Ishikawa (cell line): ENCODE data around the gene NPAS1.

ENCODE experiments used
- CEBPB ChIP-seq: IDR thresholded peaks from 2 replicates; pipeline ENCODE4 v1.6.1; 2012
- CREB1 ChIP-seq: IDR thresholded peaks from 2 replicates; pipeline ENCODE4 v1.6.1; 2012; ENCODE audit warnings: low read depth
- EGR1 ChIP-seq: IDR thresholded peaks from 2 replicates; pipeline ENCODE4 v1.6.1; 2012
- EP300 ChIP-seq: IDR thresholded peaks from 2 replicates; pipeline ENCODE4 v1.6.1; 2012; ENCODE audit warnings: borderline replicate concordance
- FOXM1 ChIP-seq: IDR thresholded peaks from 2 replicates; pipeline ENCODE4 v1.6.1; 2012; ENCODE audit warnings: low read depth, borderline replicate concordance
- NFIC ChIP-seq: IDR thresholded peaks from 2 replicates; pipeline ENCODE4 v1.6.1; 2012
- RAD21 ChIP-seq: IDR thresholded peaks from 2 replicates; pipeline ENCODE4 v1.6.1; 2012; ENCODE audit warnings: low read depth
- TAF1 ChIP-seq: IDR thresholded peaks from 2 replicates; pipeline ENCODE4 v1.6.1; 2012; ENCODE audit warnings: low read depth, mild to moderate bottlenecking
- TCF12 ChIP-seq: IDR thresholded peaks from 2 replicates; pipeline ENCODE4 v1.6.1; 2012; ENCODE audit warnings: low read depth
- TEAD4 ChIP-seq: IDR thresholded peaks from 2 replicates; pipeline ENCODE4 v1.6.1; 2012
- YY1 ChIP-seq: IDR thresholded peaks from 2 replicates; pipeline ENCODE4 v1.6.1; 2012; ENCODE audit warnings: low read depth
- ZBTB7A ChIP-seq: IDR thresholded peaks from 2 replicates; pipeline ENCODE4 v1.6.1; 2012; ENCODE audit warnings: low read depth
- TF ChIP-seq, protein P1 (sequence below): IDR thresholded peaks from 2 replicates; pipeline ENCODE4 v1.6.1; 2012
- TF ChIP-seq, protein P2 (sequence below): IDR thresholded peaks from 2 replicates; pipeline ENCODE4 v1.6.1; 2012
- TF ChIP-seq, protein P3 (sequence below): IDR thresholded peaks from 2 replicates; pipeline ENCODE4 v1.6.1; 2012; ENCODE audit warnings: low read depth, mild to moderate bottlenecking

Gene NPAS1

GRCh38 chr19:47012617-47013016 lies 7.0 kb upstream of the NPAS1 start:
- TF ChIP-seq CREB1 (no peak), TAF1 (no peak), NFIC (no peak), TCF12 (no peak), RAD21 (no peak), ZBTB7A (no peak), CEBPB (no peak), EP300 (no peak), EGR1 (no peak), YY1 (no peak), FOXM1 (no peak), TEAD4 (no peak)
- TF ChIP-seq, protein P1, sequence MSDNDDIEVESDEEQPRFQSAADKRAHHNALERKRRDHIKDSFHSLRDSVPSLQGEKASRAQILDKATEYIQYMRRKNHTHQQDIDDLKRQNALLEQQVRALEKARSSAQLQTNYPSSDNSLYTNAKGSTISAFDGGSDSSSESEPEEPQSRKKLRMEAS: no peak
- TF ChIP-seq, protein P2, sequence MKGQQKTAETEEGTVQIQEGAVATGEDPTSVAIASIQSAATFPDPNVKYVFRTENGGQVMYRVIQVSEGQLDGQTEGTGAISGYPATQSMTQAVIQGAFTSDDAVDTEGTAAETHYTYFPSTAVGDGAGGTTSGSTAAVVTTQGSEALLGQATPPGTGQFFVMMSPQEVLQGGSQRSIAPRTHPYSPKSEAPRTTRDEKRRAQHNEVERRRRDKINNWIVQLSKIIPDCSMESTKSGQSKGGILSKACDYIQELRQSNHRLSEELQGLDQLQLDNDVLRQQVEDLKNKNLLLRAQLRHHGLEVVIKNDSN: no peak
- TF ChIP-seq, protein P3, sequence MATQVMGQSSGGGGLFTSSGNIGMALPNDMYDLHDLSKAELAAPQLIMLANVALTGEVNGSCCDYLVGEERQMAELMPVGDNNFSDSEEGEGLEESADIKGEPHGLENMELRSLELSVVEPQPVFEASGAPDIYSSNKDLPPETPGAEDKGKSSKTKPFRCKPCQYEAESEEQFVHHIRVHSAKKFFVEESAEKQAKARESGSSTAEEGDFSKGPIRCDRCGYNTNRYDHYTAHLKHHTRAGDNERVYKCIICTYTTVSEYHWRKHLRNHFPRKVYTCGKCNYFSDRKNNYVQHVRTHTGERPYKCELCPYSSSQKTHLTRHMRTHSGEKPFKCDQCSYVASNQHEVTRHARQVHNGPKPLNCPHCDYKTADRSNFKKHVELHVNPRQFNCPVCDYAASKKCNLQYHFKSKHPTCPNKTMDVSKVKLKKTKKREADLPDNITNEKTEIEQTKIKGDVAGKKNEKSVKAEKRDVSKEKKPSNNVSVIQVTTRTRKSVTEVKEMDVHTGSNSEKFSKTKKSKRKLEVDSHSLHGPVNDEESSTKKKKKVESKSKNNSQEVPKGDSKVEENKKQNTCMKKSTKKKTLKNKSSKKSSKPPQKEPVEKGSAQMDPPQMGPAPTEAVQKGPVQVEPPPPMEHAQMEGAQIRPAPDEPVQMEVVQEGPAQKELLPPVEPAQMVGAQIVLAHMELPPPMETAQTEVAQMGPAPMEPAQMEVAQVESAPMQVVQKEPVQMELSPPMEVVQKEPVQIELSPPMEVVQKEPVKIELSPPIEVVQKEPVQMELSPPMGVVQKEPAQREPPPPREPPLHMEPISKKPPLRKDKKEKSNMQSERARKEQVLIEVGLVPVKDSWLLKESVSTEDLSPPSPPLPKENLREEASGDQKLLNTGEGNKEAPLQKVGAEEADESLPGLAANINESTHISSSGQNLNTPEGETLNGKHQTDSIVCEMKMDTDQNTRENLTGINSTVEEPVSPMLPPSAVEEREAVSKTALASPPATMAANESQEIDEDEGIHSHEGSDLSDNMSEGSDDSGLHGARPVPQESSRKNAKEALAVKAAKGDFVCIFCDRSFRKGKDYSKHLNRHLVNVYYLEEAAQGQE: no peak

DNA sequence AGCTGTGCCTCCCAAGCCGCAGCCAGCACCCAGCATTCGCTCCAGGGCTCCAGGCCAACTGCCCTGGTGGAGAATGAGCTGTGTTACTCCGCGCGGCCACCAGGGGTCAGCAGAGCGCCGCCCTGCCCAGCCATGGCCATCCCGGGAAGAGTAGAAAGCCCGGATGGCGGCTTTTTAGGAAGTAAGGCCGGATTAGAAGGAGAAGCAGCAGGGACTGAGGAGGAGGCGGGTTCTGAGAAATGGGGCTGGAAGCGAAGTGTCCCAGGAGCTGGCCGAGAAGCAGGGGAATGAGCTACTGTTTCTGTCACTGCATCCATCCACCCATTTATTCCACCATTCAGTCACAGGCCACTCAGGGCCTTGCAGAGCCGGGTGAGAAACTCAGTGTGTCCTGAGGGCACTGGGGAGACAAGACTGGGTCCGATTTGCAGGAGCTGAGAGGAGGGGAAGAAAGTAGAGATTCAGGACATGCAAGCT lies 6.6 kb upstream of the NPAS1 start:
- TF ChIP-seq CREB1 (no peak), FOXM1 (no peak), EGR1 (no peak), TEAD4 (no peak), EP300 (no peak), NFIC (0 out of 2 replicates have a peak, but pooled peaks have one; percentile 39), TCF12 (peak; percentile 40; the same call in 1 of the 2 replicates), TAF1 (no peak), RAD21 (peak; percentile 97), CEBPB (no peak), ZBTB7A (no peak), YY1 (peak; percentile 68)
- TF ChIP-seq, protein P2: no peak
- TF ChIP-seq, protein P3: no peak
- TF ChIP-seq, protein P1: 0 out of 2 replicates have a peak, but pooled peaks have one; percentile 28

DNA sequence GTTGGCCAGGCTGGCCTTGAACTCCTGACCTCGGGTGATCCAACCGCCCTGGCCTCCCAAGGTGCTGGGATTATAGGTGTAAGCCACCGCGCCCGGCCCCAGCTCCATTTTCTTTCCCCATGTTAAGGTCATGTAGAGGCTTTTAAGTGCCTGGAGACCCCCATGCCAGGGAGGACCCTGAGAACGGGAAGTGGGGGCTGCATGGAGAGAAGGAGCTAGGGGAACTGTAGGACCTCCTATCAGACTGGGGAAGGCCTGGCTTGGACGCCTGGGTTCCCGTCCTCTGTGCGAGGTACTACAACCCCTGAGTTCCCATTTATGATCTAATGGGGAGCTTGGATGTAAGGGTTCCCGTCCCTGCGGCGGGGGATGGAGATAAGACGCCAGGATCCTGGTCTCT lies 714 bp upstream of the NPAS1 start:
- no peak for TF ChIP-seq TAF1
- TF ChIP-seq FOXM1: no peak
- no peak for TF ChIP-seq EGR1
- TF ChIP-seq TEAD4: no peak
- TF ChIP-seq YY1: no peak
- no peak for TF ChIP-seq ZBTB7A
- TF ChIP-seq, protein P3: no peak
- no peak for TF ChIP-seq CREB1
- no peak for TF ChIP-seq TCF12
- TF ChIP-seq, protein P1: no peak
- TF ChIP-seq, protein P2: no peak
- no peak for TF ChIP-seq CEBPB
- no peak for TF ChIP-seq EP300
- TF ChIP-seq RAD21: no peak
- TF ChIP-seq NFIC: no peak

DNA sequence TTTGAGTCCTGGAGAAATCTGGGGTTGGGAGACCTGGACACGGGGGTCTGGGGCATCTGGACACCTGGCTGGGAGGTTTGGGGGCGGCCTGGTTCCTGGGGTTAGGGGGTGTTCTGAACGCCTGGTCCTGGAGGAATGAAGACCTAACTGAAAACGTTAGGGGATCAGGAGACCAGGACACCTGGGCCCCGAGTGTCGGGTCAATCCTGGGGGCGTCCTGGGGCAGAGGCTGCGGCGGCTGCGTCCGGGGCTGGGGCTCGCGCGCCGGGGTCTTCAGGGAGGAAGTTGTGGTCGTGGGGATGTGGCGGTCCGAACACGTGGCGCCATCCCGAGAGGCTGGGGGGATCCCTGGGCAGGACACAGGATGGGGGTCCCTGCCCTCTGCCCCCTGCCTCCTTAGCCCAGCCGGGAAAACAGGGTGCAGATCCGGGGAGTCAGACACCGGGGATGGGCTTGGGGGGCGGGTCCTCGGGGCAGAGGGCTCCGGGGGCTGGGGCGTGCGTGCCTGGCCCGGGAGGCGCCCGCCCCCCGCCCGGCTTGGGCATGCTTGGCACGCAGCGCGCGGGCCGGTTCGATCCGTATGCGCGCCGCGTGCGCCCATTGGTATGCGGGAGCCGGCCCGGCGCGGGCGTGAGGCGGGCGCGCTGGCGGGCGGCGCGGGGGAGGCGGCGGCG lies 632 bp downstream of the NPAS1 start:
- TF ChIP-seq TEAD4 (0 out of 2 replicates have a peak, but pooled peaks have one; percentile 11), EGR1 (no peak), CEBPB (no peak), TAF1 (no peak), ZBTB7A (peak; percentile 79; the same call in 1 of the 2 replicates)
